Left ventricle myocardium inferior (tissue), 1 donor: ENCODE results near the gene SORCS1. TPM values are rescaled to one million over a fixed set of nuclear protein-coding genes. Genes with fewer than 3 reads are reported as not detected.

Source experiments
- DNase-seq: peaks from one replicate; pipeline ENCODE4 v3.0.0-alpha.2; 2020
- H3K27ac ChIP-seq: fragments of 200-600 bp; replicated peaks from 2 replicates; pipeline ENCODE4 v1.8.0; 2021
- H3K27me3 ChIP-seq: fragments of 200-600 bp; 2 replicates; pipeline ENCODE4 v1.8.0; 2021; ENCODE audit warnings: low read depth
- H3K36me3 ChIP-seq: fragments of 200-600 bp; 2 replicates; pipeline ENCODE4 v1.8.0; 2021
- H3K4me1 ChIP-seq: fragments of 200-600 bp; 2 replicates; pipeline ENCODE4 v1.8.0; 2021
- H3K4me3 ChIP-seq: fragments of 200-600 bp; 2 replicates; pipeline ENCODE4 v1.8.0; 2021; ENCODE audit warnings: mild to moderate bottlenecking, moderate library complexity
- H3K9me3 ChIP-seq: fragments of 200-600 bp; replicated peaks from 2 replicates; pipeline ENCODE4 v1.8.0; 2021
- CTCF ChIP-seq: fragments of 200-600 bp; IDR thresholded peaks from 2 replicates; pipeline ENCODE4 v1.8.0; 2021; ENCODE audit warnings: antibody characterized with exemption, mild to moderate bottlenecking, borderline replicate concordance
- intact Hi-C: fragments of 100-400 bp; cut with micrococcal nuclease; formaldehyde crosslinking; loops from one replicate; pipeline ENCODE4 v1.11.0; 2022
- total RNA-seq: library from RNA; stranded (reverse); fragmentation: NEBNext Ultra II Directional; extraction: Animal tissue kit (Norgen Biotek cat#: 25700); gene quantifications from one replicate; pipeline ENCODE4 v1.2.1, GENCODE V29; 2021
- donor health status: DM: no; HTN: yes; CAD: no; lungs with severe emphysema.

The SORCS1 gene
- total RNA-seq, 1 donor from 2014 or later: 2.9 TPM

- peaks cover 15% of the 10 kb centered on the region for H3K4me1 ChIP-seq
- no peaks in the 10 kb centered on the region for H3K36me3 ChIP-seq
- DNase-seq: no peak
- H3K4me3 ChIP-seq: no peak overlapping the region
- no peaks in the 10 kb centered on the region for H3K9me3 ChIP-seq
- TF ChIP-seq CTCF: no peak
- no peak overlapping the region for H3K27ac ChIP-seq
- peaks cover 27% of the 10 kb centered on the region for H3K27me3 ChIP-seq
- intact Hi-C loops: no loop called here
These were observed 549.4 kb downstream of the SORCS1 start for GRCh38 chr10:106615081-106615480.

GRCh38 chr10:106614293-106614692 is 550.2 kb downstream of the SORCS1 start:
- no peak for DNase-seq

GRCh38 chr10:106612381-106612780 is 552.1 kb downstream of the SORCS1 start:
- H3K27ac ChIP-seq: no peak overlapping the region
- no peaks in the 10 kb centered on the region for H3K9me3 ChIP-seq
- no peaks in the 10 kb centered on the region for H3K36me3 ChIP-seq
- intact Hi-C loops: no loop called here
- peaks cover 27% of the 10 kb centered on the region for H3K27me3 ChIP-seq
- DNase-seq: no peak
- H3K4me1 ChIP-seq: no peaks in the 10 kb centered on the region
- no peak overlapping the region for H3K4me3 ChIP-seq
- TF ChIP-seq CTCF: no peak

More at GRCh38 chr10:106614293-106614692, 550.2 kb downstream of the SORCS1 start:
- Histone ChIP-seq H3K9me3 (no peaks in the 10 kb centered on the region), H3K27me3 (peaks cover 27% of the 10 kb centered on the region), H3K36me3 (no peaks in the 10 kb centered on the region), H3K27ac (no peak overlapping the region), H3K4me1 (peaks cover 15% of the 10 kb centered on the region), H3K4me3 (no peak overlapping the region)
- intact Hi-C loops: no loop called here
- TF ChIP-seq CTCF: no peak

GRCh38 chr10:106609470-106610266 is 554.8 kb downstream of the SORCS1 start:
- Histone ChIP-seq H3K36me3 (no peaks in the 10 kb centered on the region), H3K4me3 (no peak overlapping the region), H3K9me3 (no peaks in the 10 kb centered on the region), H3K4me1 (no peaks in the 10 kb centered on the region), H3K27me3 (peaks cover 27% of the 10 kb centered on the region), H3K27ac (no peak overlapping the region)
- intact Hi-C loops: no loop called here
- TF ChIP-seq CTCF: no peak
- DNase-seq: no peak

- no peak overlapping the region for H3K27ac ChIP-seq
- no peak for TF ChIP-seq CTCF
- peaks cover 20% of the 10 kb centered on the region for H3K27me3 ChIP-seq
- no peaks in the 10 kb centered on the region for H3K4me1 ChIP-seq
- H3K36me3 ChIP-seq: no peaks in the 10 kb centered on the region
- no peaks in the 10 kb centered on the region for H3K9me3 ChIP-seq
- intact Hi-C loops: no loop called here
- no peak overlapping the region for H3K4me3 ChIP-seq
- DNase-seq: no peak
These were observed 556.4 kb downstream of the SORCS1 start for GRCh38 chr10:106608066-106608465.
